Measurements from ENCODE around the gene RFC5. TPM values are rescaled to one million over a fixed set of nuclear protein-coding genes. Genes with fewer than 3 reads are reported as not detected.
"Not testable (repeated sequence)": the region's sequence is repeated elsewhere in the genome, so short reads cannot be mapped to it uniquely, and the experiment has no call there.

The RFC5 gene
- polyA plus RNA-seq, 1 experiment = 11.5 TPM

DNA sequence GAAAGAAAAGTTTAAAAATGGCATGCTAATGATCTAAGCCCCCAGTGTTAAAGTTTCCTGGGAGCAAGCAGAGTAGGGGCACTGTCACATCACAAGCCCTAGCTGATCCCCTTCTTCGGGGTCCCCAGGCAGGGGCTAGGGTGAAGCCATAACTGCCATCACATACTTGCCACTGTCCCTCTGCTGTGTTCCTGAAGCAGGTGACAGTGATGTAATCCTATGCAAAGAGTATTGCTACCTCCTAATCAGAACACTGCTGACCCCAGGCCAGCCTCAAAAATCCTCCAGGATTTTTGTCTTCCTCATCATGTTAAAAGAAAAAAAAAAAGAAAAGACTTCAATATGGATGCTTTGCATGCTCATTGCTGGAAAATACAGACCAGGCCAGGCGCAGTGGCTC lies 1.2 kb upstream of the RFC5 start:
- TF ChIP-seq, protein P1, sequence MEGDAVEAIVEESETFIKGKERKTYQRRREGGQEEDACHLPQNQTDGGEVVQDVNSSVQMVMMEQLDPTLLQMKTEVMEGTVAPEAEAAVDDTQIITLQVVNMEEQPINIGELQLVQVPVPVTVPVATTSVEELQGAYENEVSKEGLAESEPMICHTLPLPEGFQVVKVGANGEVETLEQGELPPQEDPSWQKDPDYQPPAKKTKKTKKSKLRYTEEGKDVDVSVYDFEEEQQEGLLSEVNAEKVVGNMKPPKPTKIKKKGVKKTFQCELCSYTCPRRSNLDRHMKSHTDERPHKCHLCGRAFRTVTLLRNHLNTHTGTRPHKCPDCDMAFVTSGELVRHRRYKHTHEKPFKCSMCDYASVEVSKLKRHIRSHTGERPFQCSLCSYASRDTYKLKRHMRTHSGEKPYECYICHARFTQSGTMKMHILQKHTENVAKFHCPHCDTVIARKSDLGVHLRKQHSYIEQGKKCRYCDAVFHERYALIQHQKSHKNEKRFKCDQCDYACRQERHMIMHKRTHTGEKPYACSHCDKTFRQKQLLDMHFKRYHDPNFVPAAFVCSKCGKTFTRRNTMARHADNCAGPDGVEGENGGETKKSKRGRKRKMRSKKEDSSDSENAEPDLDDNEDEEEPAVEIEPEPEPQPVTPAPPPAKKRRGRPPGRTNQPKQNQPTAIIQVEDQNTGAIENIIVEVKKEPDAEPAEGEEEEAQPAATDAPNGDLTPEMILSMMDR (IDR thresholded peaks at IDR 0.05; ENCODE audit: insufficient read depth, low read depth, low read length) = no peak
- H3K36me3 ChIP-seq (ENCODE audit: control insufficient read depth, insufficient read depth, low read length) = no peaks in the 10 kb centered on the region; the same call in 1 of the 2 replicates
- H3K4me3 ChIP-seq (ENCODE audit: low read depth, low read length) = no peak overlapping the region
- no peak for DNase-seq (ENCODE audit: low read depth)
- no peaks in the 10 kb centered on the region for H3K27me3 ChIP-seq (ENCODE audit: control insufficient read depth, insufficient read depth, low read length)
- CTCF ChIA-PET = no interaction called here
- POLR2A ChIA-PET = no interaction called here

DNA sequence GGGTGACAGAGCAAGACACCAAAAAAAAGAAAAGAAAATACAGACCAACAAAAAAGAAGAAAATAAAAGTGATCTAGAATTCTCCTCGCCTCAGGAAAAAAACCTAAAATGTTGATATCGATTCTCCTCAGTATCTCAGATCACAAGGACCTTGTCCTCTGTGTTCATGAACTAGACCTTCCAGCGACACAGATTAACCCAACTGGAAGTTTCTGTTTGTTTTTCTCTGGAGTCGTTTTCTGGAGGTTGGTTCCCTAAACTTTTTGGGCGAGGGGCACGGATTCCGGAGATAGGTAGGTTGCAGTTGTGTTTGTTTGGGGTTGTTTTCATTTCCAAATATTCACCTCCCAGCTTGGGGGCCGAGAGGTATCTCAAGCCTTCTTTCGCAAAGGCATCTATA lies 559 bp upstream of the RFC5 start:
- POLR2A ChIA-PET = interaction anchor here (0.7 kb wide), 1 partner anchor 12 kb away, joined by 7 read pairs; no protein-coding TSS in a partner anchor

DNA sequence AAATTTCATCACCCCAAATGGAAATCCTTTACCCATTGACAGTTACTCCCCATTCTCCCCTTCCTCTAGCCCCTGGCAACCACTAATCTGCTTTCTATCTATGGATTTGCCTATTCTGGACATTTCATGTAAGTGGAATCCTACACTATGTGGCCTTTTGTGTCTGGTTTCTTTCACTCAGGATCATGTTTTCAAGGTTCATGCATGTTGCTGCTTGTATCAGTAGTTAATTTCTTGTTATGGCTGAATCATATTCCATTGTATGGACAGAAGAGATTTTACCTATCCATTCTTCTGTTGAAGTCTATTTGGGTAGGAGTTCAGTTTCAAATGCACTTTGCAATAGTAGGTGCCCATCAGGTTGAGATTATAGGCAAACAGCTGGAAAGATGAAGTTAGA lies 1.4 kb downstream of the RFC5 start:
- no peak for DNase-seq (ENCODE audit: low read depth)
- TF ChIP-seq, protein P1 (IDR thresholded peaks at IDR 0.05; ENCODE audit: insufficient read depth, low read depth, low read length) = no peak
- Histone ChIP-seq H3K36me3 (ENCODE audit: control insufficient read depth, insufficient read depth, low read length) (no peaks in the 10 kb centered on the region; the same call in 1 of the 2 replicates), H3K27me3 (ENCODE audit: control insufficient read depth, insufficient read depth, low read length) (no peaks in the 10 kb centered on the region), H3K4me3 (ENCODE audit: low read depth, low read length) (no peak overlapping the region)
- ChIA-PET POLR2A (no interaction called here), CTCF (no interaction called here)

More for the DNA sequence above, 559 bp upstream of the RFC5 start:
- CTCF ChIA-PET = interaction anchor here (1.4 to 1.5 kb wide), 3 partner anchors 17 to 159 kb away, joined by 4 to 5 read pairs (median 4); no protein-coding TSS in a partner anchor
- DNase-seq (ENCODE audit: low read depth) = no peak
- TF ChIP-seq, protein P1 (IDR thresholded peaks at IDR 0.05; ENCODE audit: insufficient read depth, low read depth, low read length) = no peak
- Histone ChIP-seq H3K36me3 (ENCODE audit: control insufficient read depth, insufficient read depth, low read length) (no peaks in the 10 kb centered on the region; the same call in 1 of the 2 replicates), H3K4me3 (ENCODE audit: low read depth, low read length) (peak overlapping the region; percentile 95), H3K27me3 (ENCODE audit: control insufficient read depth, insufficient read depth, low read length) (no peaks in the 10 kb centered on the region)

DNA sequence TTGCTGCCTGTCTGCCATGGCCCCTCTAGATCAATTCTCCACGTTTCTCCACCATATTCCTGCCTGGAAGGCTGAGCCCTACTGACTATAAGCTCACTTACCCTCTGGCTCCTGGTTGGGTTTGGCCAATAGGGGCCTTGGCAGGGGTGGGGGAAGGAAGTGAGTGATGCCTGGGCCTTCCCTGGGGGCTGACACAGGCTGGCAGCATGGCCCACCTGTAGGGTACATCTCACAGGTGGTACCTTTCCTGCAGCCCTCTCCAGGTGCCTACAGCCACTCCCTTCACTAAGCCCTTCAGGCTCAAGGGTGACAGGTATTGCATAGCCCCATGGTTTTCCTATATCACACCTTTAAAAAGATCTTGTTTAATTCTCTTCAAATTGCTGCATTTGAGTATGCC lies 3.5 kb downstream of the RFC5 start:
- no peak for DNase-seq (ENCODE audit: low read depth)
- CTCF ChIA-PET = no interaction called here
- TF ChIP-seq, protein P1 (IDR thresholded peaks at IDR 0.05; ENCODE audit: insufficient read depth, low read depth, low read length) = no peak
- H3K27me3 ChIP-seq (ENCODE audit: control insufficient read depth, insufficient read depth, low read length) = no peaks in the 10 kb centered on the region
- no peaks in the 10 kb centered on the region; the same call in 1 of the 2 replicates for H3K36me3 ChIP-seq (ENCODE audit: control insufficient read depth, insufficient read depth, low read length)
- H3K4me3 ChIP-seq (ENCODE audit: low read depth, low read length) = no peak overlapping the region
- POLR2A ChIA-PET = no interaction called here

DNA sequence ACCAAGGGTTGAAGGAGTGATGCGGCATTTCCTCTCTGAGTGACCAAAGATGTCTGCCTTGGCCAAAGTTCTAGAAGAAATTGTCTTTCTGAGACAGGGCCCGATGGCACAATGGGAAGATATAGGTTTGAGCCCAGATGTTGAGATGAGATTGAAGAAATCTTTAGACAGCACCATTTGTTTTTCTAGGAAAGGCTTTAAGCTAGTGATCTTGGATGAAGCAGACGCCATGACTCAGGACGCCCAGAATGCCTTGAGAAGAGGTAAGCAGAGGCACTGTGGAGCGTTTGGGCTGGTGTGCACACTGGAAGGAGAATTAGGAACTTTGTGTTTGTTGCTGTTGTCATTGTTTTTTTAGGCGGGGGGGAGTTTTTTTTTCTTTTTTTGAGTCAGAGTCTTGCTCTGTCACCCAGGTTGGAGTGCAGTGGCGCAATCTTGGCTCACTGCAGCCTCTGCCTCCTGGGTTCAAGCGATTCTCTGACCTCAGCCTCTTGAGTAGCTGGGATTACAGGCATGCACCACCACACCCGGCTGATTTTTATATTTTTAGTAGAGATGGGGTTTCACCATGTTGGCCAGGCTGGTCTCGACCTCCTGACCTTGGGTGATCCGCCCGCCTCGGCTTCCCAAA lies 5.7 kb downstream of the RFC5 start:
- CTCF ChIA-PET; H3K27me3 ChIP-seq (ENCODE audit: control insufficient read depth, insufficient read depth, low read length); H3K36me3 ChIP-seq (ENCODE audit: control insufficient read depth, insufficient read depth, low read length); POLR2A ChIA-PET; DNase-seq (ENCODE audit: low read depth); H3K4me3 ChIP-seq (ENCODE audit: low read depth, low read length): not testable (repeated sequence)

DNA sequence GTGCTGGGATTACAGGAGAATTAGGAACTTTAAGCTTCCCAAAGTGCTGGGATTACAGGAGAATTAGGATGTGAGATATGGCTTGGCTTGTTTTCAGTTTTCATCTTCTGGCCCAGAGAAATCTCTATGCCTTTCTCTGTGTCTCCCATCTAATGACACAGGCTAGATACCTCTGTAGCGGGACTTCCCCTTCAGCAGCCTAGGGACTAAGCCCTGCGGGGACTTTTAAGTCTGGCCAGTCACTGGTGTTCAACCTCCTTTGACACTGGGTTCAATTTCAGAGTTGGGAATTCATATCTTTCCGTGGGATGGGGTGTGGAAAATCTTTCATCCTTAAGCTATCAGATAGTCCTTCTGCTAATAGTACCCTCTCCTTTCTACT lies 6.2 kb downstream of the RFC5 start:
- ChIA-PET CTCF (no interaction called here), POLR2A (no interaction called here)
- TF ChIP-seq, protein P1 (IDR thresholded peaks at IDR 0.05; ENCODE audit: insufficient read depth, low read depth, low read length) = no peak
- no peak for DNase-seq (ENCODE audit: low read depth)
- H3K27me3 ChIP-seq (ENCODE audit: control insufficient read depth, insufficient read depth, low read length) = no peaks in the 10 kb centered on the region
- peaks cover 3% of the 10 kb centered on the region for H3K36me3 ChIP-seq (ENCODE audit: control insufficient read depth, insufficient read depth, low read length)
- H3K4me3 ChIP-seq (ENCODE audit: low read depth, low read length) = no peak overlapping the region

All from BJ (cell line).